ENCODE measurements around the gene KDM2B. TPM values are rescaled to one million over a fixed set of nuclear protein-coding genes. Genes with fewer than 3 reads are reported as not detected.

KDM2B gene
- total RNA-seq, 1 experiment from 2014 or later, result 24.7 TPM

GRCh38 chr12:121518656-121519055 is 62.2 kb downstream of the KDM2B start:
- H3K27me3 Mint-ChIP-seq (ENCODE audit: unreplicated experiment), result no peaks in the 10 kb centered on the region
- DNase-seq, result no peak
- H3K27ac Mint-ChIP-seq (ENCODE audit: unreplicated experiment), result no peak overlapping the region
- no TSS peak for BruUV-seq (replicated peaks)
- TF ChIP-seq, protein P1, sequence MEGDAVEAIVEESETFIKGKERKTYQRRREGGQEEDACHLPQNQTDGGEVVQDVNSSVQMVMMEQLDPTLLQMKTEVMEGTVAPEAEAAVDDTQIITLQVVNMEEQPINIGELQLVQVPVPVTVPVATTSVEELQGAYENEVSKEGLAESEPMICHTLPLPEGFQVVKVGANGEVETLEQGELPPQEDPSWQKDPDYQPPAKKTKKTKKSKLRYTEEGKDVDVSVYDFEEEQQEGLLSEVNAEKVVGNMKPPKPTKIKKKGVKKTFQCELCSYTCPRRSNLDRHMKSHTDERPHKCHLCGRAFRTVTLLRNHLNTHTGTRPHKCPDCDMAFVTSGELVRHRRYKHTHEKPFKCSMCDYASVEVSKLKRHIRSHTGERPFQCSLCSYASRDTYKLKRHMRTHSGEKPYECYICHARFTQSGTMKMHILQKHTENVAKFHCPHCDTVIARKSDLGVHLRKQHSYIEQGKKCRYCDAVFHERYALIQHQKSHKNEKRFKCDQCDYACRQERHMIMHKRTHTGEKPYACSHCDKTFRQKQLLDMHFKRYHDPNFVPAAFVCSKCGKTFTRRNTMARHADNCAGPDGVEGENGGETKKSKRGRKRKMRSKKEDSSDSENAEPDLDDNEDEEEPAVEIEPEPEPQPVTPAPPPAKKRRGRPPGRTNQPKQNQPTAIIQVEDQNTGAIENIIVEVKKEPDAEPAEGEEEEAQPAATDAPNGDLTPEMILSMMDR (IDR thresholded peaks at IDR 0.05; ENCODE audit: unreplicated experiment), result no peak
- H3K36me3 Mint-ChIP-seq (ENCODE audit: insufficient read depth, unreplicated experiment), result peaks cover 8% of the 10 kb centered on the region
- no peak overlapping the region for H3K4me3 Mint-ChIP-seq (ENCODE audit: low read depth, unreplicated experiment)
- peaks cover 9% of the 10 kb centered on the region for H3K4me1 Mint-ChIP-seq (ENCODE audit: low read depth, unreplicated experiment)
- CTCF ChIA-PET, result no interaction called here
- no peaks in the 10 kb centered on the region for H3K9me3 Mint-ChIP-seq (ENCODE audit: low read depth, unreplicated experiment)
- intact Hi-C loops (cut with micrococcal nuclease; ENCODE audit: unreplicated experiment), result no loop called here

DNA sequence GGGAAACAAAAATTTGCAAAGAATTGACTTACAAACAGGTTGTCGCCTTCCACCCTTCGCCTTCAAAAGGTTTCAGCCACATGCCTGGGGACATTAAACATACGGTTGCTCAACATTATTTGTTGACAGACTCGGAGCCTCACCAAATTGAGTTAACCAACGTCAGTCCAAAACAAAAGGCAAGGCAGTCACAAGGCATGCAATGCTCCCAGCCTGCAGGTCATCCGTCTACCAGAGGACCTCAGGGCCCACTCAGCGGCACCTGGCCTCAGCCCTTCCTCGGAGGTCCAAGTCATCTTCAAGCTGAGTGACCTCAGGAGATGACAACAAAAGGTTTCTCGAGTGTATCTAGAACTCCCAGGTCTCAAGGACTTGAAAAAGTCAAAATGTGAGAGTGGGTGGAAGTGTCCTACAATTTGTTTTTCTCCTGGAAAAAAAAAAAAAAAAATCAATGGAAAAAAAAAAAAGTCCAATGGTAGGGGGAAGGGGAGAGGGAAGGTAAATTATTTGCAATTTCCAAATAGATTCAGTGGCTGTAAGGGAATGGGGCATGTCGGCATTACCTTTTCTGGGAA is 64.3 kb downstream of the KDM2B start:
- H3K36me3 Mint-ChIP-seq (ENCODE audit: insufficient read depth, unreplicated experiment), result peaks cover 13% of the 10 kb centered on the region
- H3K27me3 Mint-ChIP-seq (ENCODE audit: unreplicated experiment), result no peaks in the 10 kb centered on the region
- CTCF ChIA-PET, result no interaction called here
- H3K9me3 Mint-ChIP-seq (ENCODE audit: low read depth, unreplicated experiment), result no peaks in the 10 kb centered on the region
- no peak for DNase-seq
- BruUV-seq (replicated peaks), result no TSS peak
- H3K4me1 Mint-ChIP-seq (ENCODE audit: low read depth, unreplicated experiment), result peaks cover 9% of the 10 kb centered on the region
- no peak overlapping the region for H3K27ac Mint-ChIP-seq (ENCODE audit: unreplicated experiment)
- TF ChIP-seq, protein P1 (IDR thresholded peaks at IDR 0.05; ENCODE audit: unreplicated experiment), result no peak
- intact Hi-C loops (cut with micrococcal nuclease; ENCODE audit: unreplicated experiment), result no loop called here
- H3K4me3 Mint-ChIP-seq (ENCODE audit: low read depth, unreplicated experiment), result no peak overlapping the region

DNA sequence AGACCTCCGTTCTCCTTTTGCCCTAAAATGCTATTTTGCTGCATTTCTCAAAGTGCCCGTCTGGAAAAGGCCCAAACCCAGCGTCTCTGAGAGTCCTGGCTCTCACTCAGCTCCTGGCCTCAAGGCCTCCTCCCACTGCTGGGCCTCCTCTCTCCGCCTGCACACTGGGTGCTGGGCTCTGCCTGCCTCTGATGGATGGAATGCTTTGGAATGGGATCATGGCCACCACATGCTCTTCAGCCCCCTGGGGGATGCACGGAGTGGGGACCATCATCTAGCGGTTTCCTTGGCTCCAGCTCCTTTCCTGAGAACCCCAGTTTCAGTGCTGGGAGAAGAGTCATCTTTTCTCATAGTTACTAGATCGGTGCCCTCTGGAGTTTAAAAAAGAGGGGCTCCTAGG is 65.2 kb downstream of the KDM2B start:
- H3K27ac Mint-ChIP-seq (ENCODE audit: unreplicated experiment), result no peak overlapping the region
- H3K27me3 Mint-ChIP-seq (ENCODE audit: unreplicated experiment), result no peaks in the 10 kb centered on the region
- peaks cover 9% of the 10 kb centered on the region for H3K4me1 Mint-ChIP-seq (ENCODE audit: low read depth, unreplicated experiment)
- no peak overlapping the region for H3K4me3 Mint-ChIP-seq (ENCODE audit: low read depth, unreplicated experiment)
- H3K36me3 Mint-ChIP-seq (ENCODE audit: insufficient read depth, unreplicated experiment), result peaks cover 13% of the 10 kb centered on the region
- intact Hi-C loops (cut with micrococcal nuclease; ENCODE audit: unreplicated experiment), result no loop called here
- TF ChIP-seq, protein P1 (IDR thresholded peaks at IDR 0.05; ENCODE audit: unreplicated experiment), result no peak
- no peaks in the 10 kb centered on the region for H3K9me3 Mint-ChIP-seq (ENCODE audit: low read depth, unreplicated experiment)
- no peak for DNase-seq
- CTCF ChIA-PET, result no interaction called here
- no TSS peak for BruUV-seq (replicated peaks)

- CTCF ChIA-PET, result interaction anchor here (0.6 kb wide), 2 partner anchors 72 to 154 kb away, joined by 3 read pairs; no protein-coding TSS in a partner anchor
- no peak overlapping the region for H3K27ac Mint-ChIP-seq (ENCODE audit: unreplicated experiment)
Observed at GRCh38 chr12:121514184-121514742, 66.6 kb downstream of the KDM2B start.

More at GRCh38 chr12:121514184-121514742, 66.6 kb downstream of the KDM2B start:
- H3K27me3 Mint-ChIP-seq (ENCODE audit: unreplicated experiment), result no peaks in the 10 kb centered on the region
- intact Hi-C loops (cut with micrococcal nuclease; ENCODE audit: unreplicated experiment), result no loop called here
- no TSS peak for BruUV-seq (replicated peaks)
- TF ChIP-seq, protein P1 (IDR thresholded peaks at IDR 0.05; ENCODE audit: unreplicated experiment), result no peak
- peaks cover 9% of the 10 kb centered on the region for H3K4me1 Mint-ChIP-seq (ENCODE audit: low read depth, unreplicated experiment)
- peaks cover 13% of the 10 kb centered on the region for H3K36me3 Mint-ChIP-seq (ENCODE audit: insufficient read depth, unreplicated experiment)
- DNase-seq, result no peak
- no peaks in the 10 kb centered on the region for H3K9me3 Mint-ChIP-seq (ENCODE audit: low read depth, unreplicated experiment)
- H3K4me3 Mint-ChIP-seq (ENCODE audit: low read depth, unreplicated experiment), result no peak overlapping the region
